Measurements from ENCODE around the gene SUCO.

- TF ChIP-seq CTCF (IDR thresholded peaks at IDR 0.05), result no peak
- no peak for TF ChIP-seq POLR2A (IDR thresholded peaks at IDR 0.05)
These were observed 44.6 kb upstream of the SUCO start for GRCh38 chr1:172488393-172488792.
